Keratinocyte (primary cell): ENCODE measurements around the gene SLC7A6. TPM values are rescaled to one million over a fixed set of nuclear protein-coding genes. Genes with fewer than 3 reads are reported as not detected.

Source experiments
- DNase-seq: peaks from one replicate; pipeline ENCODE4 v3.0.0-alpha.2; 2011; ENCODE audit warnings: low read depth, missing footprints, low spot score
- FAIRE-seq: peaks from 2 replicates; lab custom pipeline; 2011; peaks lifted over from hg19 to GRCh38; lab: Jason Lieb, UNC
- H2AFZ ChIP-seq: 2 replicates; pipeline ENCODE4 v1.6.0; 2012; ENCODE audit warnings: low read length, control low read depth, inconsistent platforms; ENCODE audit not compliant: control insufficient read depth
- H3K27ac ChIP-seq: 2 replicates; pipeline ENCODE4 v1.5.1; 2011; ENCODE audit warnings: low read length; ENCODE audit not compliant: control insufficient read depth, insufficient read depth
- H3K27me3 ChIP-seq: 3 replicates; pipeline ENCODE4 v1.6.0; 2011; ENCODE audit warnings: low read length; ENCODE audit not compliant: control insufficient read depth, insufficient read depth; ENCODE audit errors: extremely low read depth
- H3K36me3 ChIP-seq, 2 experiments: 2 replicates in 1 of 2; 3 replicates in 1 of 2; pipeline ENCODE4 v1.5.1; 2011; ENCODE audit warnings: low read length in 2 of 2, mild to moderate bottlenecking in 1 of 2; ENCODE audit not compliant: control insufficient read depth in 2 of 2, insufficient read depth in 2 of 2; ENCODE audit errors: extremely low read depth in 1 of 2
- H3K4me1 ChIP-seq: 3 replicates; pipeline ENCODE4 v1.5.1; 2011; ENCODE audit warnings: low read length; ENCODE audit not compliant: control insufficient read depth, insufficient read depth; ENCODE audit errors: extremely low read depth
- H3K4me2 ChIP-seq: 3 replicates; pipeline ENCODE4 v1.6.0; 2011; ENCODE audit warnings: low read depth, low read length; ENCODE audit not compliant: control insufficient read depth, insufficient read depth; ENCODE audit errors: extremely low read depth
- H3K4me3 ChIP-seq, 3 experiments: fragments of 200-600 bp in 1 of 3; sonication (generic) in 1 of 3; 2 replicates in 2 of 3; 3 replicates in 1 of 3; pipeline ENCODE4 v1.5.1; 2011 to 2016; ENCODE audit warnings: low read length in 3 of 3, mild to moderate bottlenecking in 3 of 3, control low read depth in 2 of 3, inconsistent platforms in 1 of 3, low read depth in 1 of 3, mixed read lengths in 1 of 3, mixed run types in 1 of 3, moderate library complexity in 1 of 3; ENCODE audit not compliant: control insufficient read depth in 2 of 3, insufficient read depth in 2 of 3; ENCODE audit errors: extremely low read depth in 1 of 3
- H3K79me2 ChIP-seq: 2 replicates; pipeline ENCODE4 v1.6.0; 2012; ENCODE audit warnings: low read length; ENCODE audit not compliant: control insufficient read depth, insufficient read depth
- H3K9ac ChIP-seq: 3 replicates; pipeline ENCODE4 v1.6.0; 2011; ENCODE audit warnings: low read length; ENCODE audit not compliant: control insufficient read depth, insufficient read depth; ENCODE audit errors: extremely low read depth
- H3K9me1 ChIP-seq: 3 replicates; pipeline ENCODE4 v1.6.0; 2011; ENCODE audit warnings: low read length; ENCODE audit not compliant: control insufficient read depth, insufficient read depth; ENCODE audit errors: extremely low read depth
- H3K9me3 ChIP-seq: 2 replicates; pipeline ENCODE4 v1.5.1; 2012; ENCODE audit warnings: low read depth, low read length; ENCODE audit not compliant: control insufficient read depth
- H4K20me1 ChIP-seq: 3 replicates; pipeline ENCODE4 v1.6.0; 2011; ENCODE audit warnings: low read length; ENCODE audit not compliant: control insufficient read depth, insufficient read depth; ENCODE audit errors: extremely low read depth
- EZH2 ChIP-seq: IDR thresholded peaks from one replicate; pipeline ENCODE4 v1.6.1; 2012; ENCODE audit warnings: inconsistent platforms, mild to moderate bottlenecking, low read length, moderate library complexity
- dilution Hi-C: fragments of 300-500 bp; cut with MboI; formaldehyde crosslinking; loops from one replicate; pipeline ENCODE4 v1.7.0; 2020; ENCODE audit warnings: low sequenced_read_pairs; ENCODE audit not compliant: extremely low pct_ligation_motif_present
- polyA plus RNA-seq, 5 experiments: library from polyadenylated mRNA; depleted of rRNA in 3 of 5; stranded (reverse) in 3 of 5; stranded (forward) in 1 of 5; unstranded in 1 of 5; fragments of >200 nt; gene quantifications; 1 replicate in 1 of 5; 2 replicates in 3 of 5; 3 replicates in 1 of 5; pipeline versions ENCODE4 v1.2.1 to v1.2.3, GENCODE V29; 2011 to 2012; ENCODE audit warnings: missing spikeins in 2 of 5, low read depth in 1 of 5, low replicate concordance in 1 of 5
- TF ChIP-seq, protein P1 (sequence below), 3 experiments: IDR thresholded peaks in 1 of 3; conservative IDR thresholded peaks in 1 of 3; optimal IDR thresholded peaks in 1 of 3; 2 replicates in 2 of 3; 3 replicates in 1 of 3; pipeline versions ENCODE3 to v1.5.1; 2011; ENCODE audit warnings: low read length in 3 of 3, mild to moderate bottlenecking in 3 of 3, moderate library complexity in 2 of 3, control low read depth in 1 of 3, inconsistent platforms in 1 of 3; ENCODE audit not compliant: insufficient read depth in 2 of 3; ENCODE audit errors: extremely low read depth in 1 of 3

SLC7A6 gene
- polyA plus RNA-seq, 1 donor (not counting 4 experiments of a cell fraction or from before 2014, with no cell fraction given): 43.4 TPM

- Histone ChIP-seq H3K4me3 (no peak overlapping the region), H2AFZ (no peak overlapping the region), H3K27ac (no peak overlapping the region), H3K9ac (no peak overlapping the region), H4K20me1 (peaks cover 18% of the 10 kb centered on the region), H3K36me3 (peaks cover 13 to 27% of the 10 kb centered on the region in 2 experiments), H3K4me2 (no peak overlapping the region), H3K79me2 (peaks cover 65% of the 10 kb centered on the region), H3K9me1 (peaks cover 16% of the 10 kb centered on the region), H3K27me3 (no peaks in the 10 kb centered on the region), H3K4me1 (peaks cover 43% of the 10 kb centered on the region), H3K9me3 (no peaks in the 10 kb centered on the region)
- FAIRE-seq (no peak), DNase-seq (no peak)
- TF ChIP-seq, protein P1, sequence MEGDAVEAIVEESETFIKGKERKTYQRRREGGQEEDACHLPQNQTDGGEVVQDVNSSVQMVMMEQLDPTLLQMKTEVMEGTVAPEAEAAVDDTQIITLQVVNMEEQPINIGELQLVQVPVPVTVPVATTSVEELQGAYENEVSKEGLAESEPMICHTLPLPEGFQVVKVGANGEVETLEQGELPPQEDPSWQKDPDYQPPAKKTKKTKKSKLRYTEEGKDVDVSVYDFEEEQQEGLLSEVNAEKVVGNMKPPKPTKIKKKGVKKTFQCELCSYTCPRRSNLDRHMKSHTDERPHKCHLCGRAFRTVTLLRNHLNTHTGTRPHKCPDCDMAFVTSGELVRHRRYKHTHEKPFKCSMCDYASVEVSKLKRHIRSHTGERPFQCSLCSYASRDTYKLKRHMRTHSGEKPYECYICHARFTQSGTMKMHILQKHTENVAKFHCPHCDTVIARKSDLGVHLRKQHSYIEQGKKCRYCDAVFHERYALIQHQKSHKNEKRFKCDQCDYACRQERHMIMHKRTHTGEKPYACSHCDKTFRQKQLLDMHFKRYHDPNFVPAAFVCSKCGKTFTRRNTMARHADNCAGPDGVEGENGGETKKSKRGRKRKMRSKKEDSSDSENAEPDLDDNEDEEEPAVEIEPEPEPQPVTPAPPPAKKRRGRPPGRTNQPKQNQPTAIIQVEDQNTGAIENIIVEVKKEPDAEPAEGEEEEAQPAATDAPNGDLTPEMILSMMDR (optimal IDR thresholded peaks at IDR 0.05 in 1 of 3, IDR thresholded peaks at IDR 0.05 in 1 of 3, conservative IDR thresholded peaks at IDR 0.05 in 1 of 3; ENCODE audit: extremely low read depth in 1 of 3, insufficient read depth in 2 of 3, low read length in 3 of 3): no peak
- TF ChIP-seq EZH2: no peak
- dilution Hi-C loops: no loop called here
Measured at GRCh38 chr16:68270353-68270752, 6.0 kb downstream of the SLC7A6 start.

DNA sequence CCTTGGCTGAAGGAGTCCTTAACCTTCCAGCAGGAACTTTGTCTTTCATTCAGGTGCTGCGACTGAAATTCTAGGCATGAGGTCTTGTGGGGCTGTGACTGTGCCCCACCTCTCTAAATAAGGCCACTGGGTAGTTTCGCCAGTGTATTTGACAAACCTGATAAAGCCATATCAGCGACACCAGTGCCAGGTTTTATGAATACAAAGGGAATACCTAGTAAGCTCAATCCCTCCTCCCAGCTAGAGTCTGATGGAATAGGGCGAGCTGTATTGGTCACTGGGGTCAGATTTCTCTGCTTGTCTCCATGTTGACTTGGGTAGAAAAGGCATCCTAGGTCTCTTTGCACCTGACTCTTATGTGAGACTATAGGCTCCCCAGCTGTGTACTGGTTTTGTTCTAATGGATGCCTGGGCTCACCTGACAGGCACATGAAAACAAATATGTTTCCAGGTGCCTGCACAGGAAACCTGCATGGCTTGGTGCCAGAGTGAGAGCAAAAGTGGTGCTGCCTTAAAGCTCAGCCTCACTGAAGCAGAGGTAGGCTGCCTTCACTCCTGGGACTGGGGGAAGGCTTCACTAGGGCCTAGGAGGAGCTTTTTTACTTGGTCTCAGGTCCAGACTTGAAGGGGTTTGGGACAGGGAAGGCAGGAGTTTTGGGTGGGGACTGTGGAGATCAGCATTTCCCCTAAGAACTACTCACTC, 8.3 kb downstream of the SLC7A6 start:
- Histone ChIP-seq H3K9me3 (no peaks in the 10 kb centered on the region), H3K4me3 (no peak overlapping the region), H3K27ac (no peak overlapping the region), H3K4me2 (no peak overlapping the region), H3K9me1 (peaks cover 18% of the 10 kb centered on the region), H4K20me1 (peaks cover 21% of the 10 kb centered on the region), H2AFZ (no peak overlapping the region), H3K4me1 (peaks cover 45% of the 10 kb centered on the region), H3K79me2 (peaks cover 49% of the 10 kb centered on the region), H3K9ac (no peak overlapping the region), H3K36me3 (peaks cover 13 to 31% of the 10 kb centered on the region in 2 experiments), H3K27me3 (no peaks in the 10 kb centered on the region)
- no peak for DNase-seq
- dilution Hi-C loops: no loop called here
- no peak for TF ChIP-seq EZH2
- TF ChIP-seq, protein P1 (optimal IDR thresholded peaks at IDR 0.05 in 1 of 3, IDR thresholded peaks at IDR 0.05 in 1 of 3, conservative IDR thresholded peaks at IDR 0.05 in 1 of 3; ENCODE audit: extremely low read depth in 1 of 3, insufficient read depth in 2 of 3, low read length in 3 of 3): no peak
- no peak for FAIRE-seq
